HepG2 (cell line): ENCODE data around the gene BGN.

Experiments used
- ARHGAP35 ChIP-seq: sonication (generic); formaldehyde crosslinking; IDR thresholded peaks from 2 replicates; pipeline ENCODE4 v1.9.0; 2022; ENCODE audit warnings: mild to moderate bottlenecking, inconsistent platforms, moderate library complexity, missing genetic modification reagents, borderline replicate concordance
- GTF2F1 ChIP-seq: fragments of 150-350 bp; IDR thresholded peaks from 2 replicates; pipeline ENCODE4 v1.6.1; 2014; ENCODE audit warnings: low read length
- HNRNPL ChIP-seq: fragments of 200-400 bp; formaldehyde crosslinking; IDR thresholded peaks from 2 replicates; pipeline ENCODE4 v1.6.1; 2017; ENCODE audit warnings: mild to moderate bottlenecking, low read depth, low read length
- MAFF ChIP-seq: IDR thresholded peaks from 2 replicates; pipeline ENCODE4 v1.6.1; 2011; ENCODE audit warnings: low read depth, low read length, improper control_type of control experiment
- RNF2 ChIP-seq: fragments of 450-650 bp; conservative IDR thresholded peaks from 2 replicates; pipeline ENCODE4 v1.6.1; 2016; ENCODE audit warnings: low read depth
- RORA ChIP-seq: sonication (generic); formaldehyde crosslinking; IDR thresholded peaks from 2 replicates; pipeline ENCODE4 v1.5.0; 2020; ENCODE audit warnings: mild to moderate bottlenecking, missing genetic modification reagents, moderate library complexity
- TCF12 ChIP-seq, 2 experiments: fragments of 450-650 bp in 1 of 2; sonication (generic) in 1 of 2; formaldehyde crosslinking in 1 of 2; IDR thresholded peaks; 2 replicates each; pipeline versions ENCODE4 v1.6.1 to v1.8.0; 2017 to 2022; ENCODE audit warnings: antibody characterized with exemption in 1 of 2, mild to moderate bottlenecking in 1 of 2, missing genetic modification reagents in 1 of 2, moderate library complexity in 1 of 2
- ZBTB1 ChIP-seq: sonication (generic); formaldehyde crosslinking; IDR thresholded peaks from 2 replicates; pipeline ENCODE4 v1.4.0; 2020; ENCODE audit warnings: missing genetic modification reagents, borderline replicate concordance
- ZNF331 ChIP-seq: sonication (generic); formaldehyde crosslinking; IDR thresholded peaks from 2 replicates; pipeline ENCODE4 v1.4.0; 2020; ENCODE audit warnings: missing genetic modification reagents
- ZNF550 ChIP-seq: sonication (generic); formaldehyde crosslinking; IDR thresholded peaks from 2 replicates; pipeline ENCODE4 v1.4.0; 2020; ENCODE audit warnings: mild to moderate bottlenecking, missing genetic modification reagents, borderline replicate concordance
- ZNF788 ChIP-seq: sonication (generic); formaldehyde crosslinking; IDR thresholded peaks from 2 replicates; pipeline ENCODE4 v1.5.0; 2020; ENCODE audit warnings: mild to moderate bottlenecking, missing genetic modification reagents, borderline replicate concordance
- TF ChIP-seq, protein P1 (sequence below): sonication (generic); formaldehyde crosslinking; IDR thresholded peaks from 2 replicates; pipeline ENCODE4 v1.5.0; 2020; ENCODE audit warnings: missing genetic modification reagents
- TF ChIP-seq, protein P2 (sequence below): sonication (generic); formaldehyde crosslinking; IDR thresholded peaks from 2 replicates; pipeline ENCODE4 v1.5.0; 2020; ENCODE audit warnings: mild to moderate bottlenecking, missing genetic modification reagents, moderate library complexity
- TF ChIP-seq, protein P3 (sequence below): IDR thresholded peaks from 2 replicates; pipeline ENCODE4 v1.6.1; 2016; ENCODE audit warnings: missing compliant biosample characterization, missing genetic modification reagents, borderline replicate concordance

DNA sequence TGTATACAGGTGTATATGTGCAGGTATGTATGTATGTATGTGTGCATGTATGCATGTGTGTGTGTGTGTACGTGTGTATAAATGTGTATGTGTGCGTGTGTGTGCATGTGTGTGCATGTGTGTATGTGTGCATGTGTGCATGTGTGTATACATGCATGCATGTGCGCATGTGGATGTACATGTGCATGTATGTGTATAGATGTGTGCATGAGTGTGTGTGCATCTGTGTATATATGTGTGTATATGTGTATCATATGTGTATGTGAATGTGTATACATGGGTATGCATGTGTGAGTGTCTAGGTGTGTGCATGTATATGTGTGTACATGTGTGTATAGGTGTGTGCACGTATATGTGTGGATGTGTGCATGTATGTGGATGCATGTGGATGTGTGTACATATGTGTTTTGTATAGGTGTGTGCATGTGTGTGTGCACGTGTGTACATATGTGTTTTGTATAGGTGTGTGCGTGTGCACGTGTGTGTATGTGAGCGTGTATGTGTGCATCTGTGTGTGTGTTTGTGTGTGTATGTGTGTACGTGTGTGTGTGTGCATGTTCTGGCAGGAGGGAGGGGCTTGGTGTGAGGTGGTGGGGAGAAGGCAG lies 6.0 kb downstream of the BGN start:
- TF ChIP-seq ZBTB1 (CRISPR knock-in tag) (no peak), RORA (CRISPR knock-in tag) (no peak), RNF2 (no peak), HNRNPL (no peak), ZNF788 (CRISPR knock-in tag) (no peak), TCF12 (IDR thresholded peaks at IDR 0.05) (no peak), TCF12 (CRISPR knock-in tag; IDR thresholded peaks at IDR 0.05) (no peak), ZNF550 (CRISPR knock-in tag) (no peak), ZNF331 (CRISPR knock-in tag) (no peak), MAFF (no peak), ARHGAP35 (CRISPR knock-in tag) (no peak), GTF2F1 (no peak)
- TF ChIP-seq, protein P1, sequence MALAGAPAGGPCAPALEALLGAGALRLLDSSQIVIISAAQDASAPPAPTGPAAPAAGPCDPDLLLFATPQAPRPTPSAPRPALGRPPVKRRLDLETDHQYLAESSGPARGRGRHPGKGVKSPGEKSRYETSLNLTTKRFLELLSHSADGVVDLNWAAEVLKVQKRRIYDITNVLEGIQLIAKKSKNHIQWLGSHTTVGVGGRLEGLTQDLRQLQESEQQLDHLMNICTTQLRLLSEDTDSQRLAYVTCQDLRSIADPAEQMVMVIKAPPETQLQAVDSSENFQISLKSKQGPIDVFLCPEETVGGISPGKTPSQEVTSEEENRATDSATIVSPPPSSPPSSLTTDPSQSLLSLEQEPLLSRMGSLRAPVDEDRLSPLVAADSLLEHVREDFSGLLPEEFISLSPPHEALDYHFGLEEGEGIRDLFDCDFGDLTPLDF, result no peak
- TF ChIP-seq, protein P2, sequence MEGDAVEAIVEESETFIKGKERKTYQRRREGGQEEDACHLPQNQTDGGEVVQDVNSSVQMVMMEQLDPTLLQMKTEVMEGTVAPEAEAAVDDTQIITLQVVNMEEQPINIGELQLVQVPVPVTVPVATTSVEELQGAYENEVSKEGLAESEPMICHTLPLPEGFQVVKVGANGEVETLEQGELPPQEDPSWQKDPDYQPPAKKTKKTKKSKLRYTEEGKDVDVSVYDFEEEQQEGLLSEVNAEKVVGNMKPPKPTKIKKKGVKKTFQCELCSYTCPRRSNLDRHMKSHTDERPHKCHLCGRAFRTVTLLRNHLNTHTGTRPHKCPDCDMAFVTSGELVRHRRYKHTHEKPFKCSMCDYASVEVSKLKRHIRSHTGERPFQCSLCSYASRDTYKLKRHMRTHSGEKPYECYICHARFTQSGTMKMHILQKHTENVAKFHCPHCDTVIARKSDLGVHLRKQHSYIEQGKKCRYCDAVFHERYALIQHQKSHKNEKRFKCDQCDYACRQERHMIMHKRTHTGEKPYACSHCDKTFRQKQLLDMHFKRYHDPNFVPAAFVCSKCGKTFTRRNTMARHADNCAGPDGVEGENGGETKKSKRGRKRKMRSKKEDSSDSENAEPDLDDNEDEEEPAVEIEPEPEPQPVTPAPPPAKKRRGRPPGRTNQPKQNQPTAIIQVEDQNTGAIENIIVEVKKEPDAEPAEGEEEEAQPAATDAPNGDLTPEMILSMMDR, result no peak
- TF ChIP-seq, protein P3, sequence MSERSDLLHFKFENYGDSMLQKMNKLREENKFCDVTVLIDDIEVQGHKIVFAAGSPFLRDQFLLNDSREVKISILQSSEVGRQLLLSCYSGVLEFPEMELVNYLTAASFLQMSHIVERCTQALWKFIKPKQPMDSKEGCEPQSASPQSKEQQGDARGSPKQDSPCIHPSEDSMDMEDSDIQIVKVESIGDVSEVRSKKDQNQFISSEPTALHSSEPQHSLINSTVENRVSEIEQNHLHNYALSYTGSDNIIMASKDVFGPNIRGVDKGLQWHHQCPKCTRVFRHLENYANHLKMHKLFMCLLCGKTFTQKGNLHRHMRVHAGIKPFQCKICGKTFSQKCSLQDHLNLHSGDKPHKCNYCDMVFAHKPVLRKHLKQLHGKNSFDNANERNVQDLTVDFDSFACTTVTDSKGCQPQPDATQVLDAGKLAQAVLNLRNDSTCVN (CRISPR knock-in tag), result no peak
